GM18870 (cell line): Measurements from ENCODE around the gene SPINT2.
"Not testable (repeated sequence)": the region's sequence is repeated elsewhere in the genome, so short reads cannot be mapped to it uniquely, and the experiment has no call there.

Experiments used
- ATAC-seq: cut with Tn5 transposase; IDR thresholded peaks from one replicate; pipeline ENCODE4 v1.9.1; 2021; ENCODE audit warnings: moderate library complexity; ENCODE audit not compliant: unreplicated experiment

Gene SPINT2

DNA sequence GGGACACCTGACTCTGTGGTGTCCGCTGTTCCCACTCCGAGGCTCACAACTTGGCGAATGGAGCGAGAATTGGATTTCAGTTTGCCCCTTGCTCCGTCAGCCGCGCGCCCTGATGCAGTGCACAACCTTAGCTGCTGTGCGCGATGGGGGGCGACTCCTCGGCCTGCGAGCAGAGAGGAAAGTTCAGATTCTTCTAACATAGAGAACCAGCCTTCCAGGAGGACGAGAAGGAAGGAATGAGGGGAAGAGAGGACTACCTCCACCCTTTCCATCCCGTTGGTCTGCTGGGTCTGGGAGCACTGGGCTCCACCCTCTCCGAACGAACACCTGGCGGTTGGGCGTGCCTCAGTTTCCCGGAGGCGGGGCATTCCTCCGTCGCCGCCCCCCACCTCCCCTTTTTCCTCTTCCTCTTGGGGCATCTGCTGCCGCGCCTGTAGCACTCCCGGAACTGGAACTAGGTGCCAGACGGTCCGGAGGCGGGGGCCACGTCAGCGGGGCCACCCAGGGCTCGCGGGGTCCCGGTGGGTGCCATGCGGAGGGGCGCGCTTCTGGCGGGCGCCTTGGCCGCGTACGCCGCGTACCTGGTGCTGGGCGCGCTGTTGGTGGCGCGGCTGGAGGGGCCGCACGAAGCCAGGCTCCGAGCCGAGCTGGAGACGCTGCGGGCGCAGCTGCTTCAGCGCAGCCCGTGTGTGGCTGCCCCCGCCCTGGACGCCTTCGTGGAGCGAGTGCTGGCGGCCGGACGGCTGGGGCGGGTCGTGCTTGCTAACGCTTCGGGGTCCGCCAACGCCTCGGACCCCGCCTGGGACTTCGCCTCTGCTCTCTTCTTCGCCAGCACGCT, 55.3 kb downstream of the SPINT2 start, which contains the start of gene KCNK6:
KCNK6 (plus strand) TSS at position 425 of the 838 bp plus-strand sequence; CDS start at position 531, 106 bp downstream.
- no peak for ATAC-seq

DNA sequence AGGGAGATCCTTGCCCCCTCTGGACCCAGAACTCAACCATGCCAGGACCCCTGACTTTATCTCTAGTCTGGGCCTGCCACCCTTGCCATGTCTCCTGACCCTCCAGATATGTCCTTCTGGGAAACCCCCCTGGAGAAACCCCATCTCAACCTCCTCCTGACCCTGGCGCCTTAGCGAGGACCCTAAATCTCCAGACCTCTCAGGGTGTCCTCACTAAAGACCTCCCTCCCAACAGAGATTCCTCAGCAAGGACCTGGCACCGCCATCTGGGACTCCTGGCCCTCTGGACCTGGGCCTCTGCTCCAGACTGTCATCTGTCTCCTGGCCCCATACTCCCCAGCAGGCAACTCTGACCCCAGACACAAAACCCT, 56.6 kb downstream of the SPINT2 start:
- no peak for ATAC-seq

DNA sequence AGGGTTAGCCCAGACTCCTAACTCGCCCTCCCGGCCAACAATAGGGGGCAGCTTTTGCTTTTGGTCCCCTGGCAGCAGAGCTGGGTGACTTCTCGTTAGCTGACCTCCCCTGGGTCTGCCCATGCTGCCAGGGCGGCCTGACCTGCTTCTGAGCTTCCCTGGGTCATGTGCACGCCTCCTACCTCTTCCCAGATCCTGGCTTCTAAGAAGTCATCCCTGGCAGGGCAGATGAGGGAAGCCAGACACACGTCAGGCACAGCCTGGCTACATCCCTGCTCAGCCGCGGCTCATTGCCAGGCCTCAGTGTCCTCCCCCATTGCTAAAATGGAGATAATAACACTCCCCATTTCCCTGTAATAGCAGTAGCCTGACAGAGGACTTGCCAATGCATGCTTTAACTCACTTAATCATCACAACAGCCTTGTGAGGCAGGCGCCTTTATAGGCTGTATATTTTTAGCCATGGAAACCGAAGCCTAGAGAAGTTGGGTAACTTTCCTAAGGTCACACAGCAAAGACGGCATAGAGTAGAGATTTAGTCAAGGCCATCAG, 57.3 kb downstream of the SPINT2 start:
- ATAC-seq: no peak

DNA sequence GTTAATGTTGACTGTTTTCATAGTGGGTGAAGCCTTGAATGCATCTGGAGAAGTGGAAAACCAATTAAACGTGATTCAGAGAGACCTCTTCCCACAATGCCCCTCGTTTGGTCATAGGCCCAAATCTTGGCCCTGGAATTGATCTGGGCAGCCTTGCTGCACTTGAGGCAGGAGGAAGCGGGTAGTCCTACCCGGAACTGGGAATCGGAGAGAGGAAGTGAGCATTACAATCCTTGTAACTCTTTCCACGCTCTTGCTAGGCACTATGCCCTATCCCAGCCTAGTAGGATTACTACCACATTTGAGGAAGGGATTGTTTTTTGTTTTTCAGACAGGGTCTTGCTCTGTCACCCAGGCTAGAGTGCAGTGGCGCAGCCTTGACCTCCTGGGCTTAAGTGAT, 58.9 kb downstream of the SPINT2 start:
- no peak for ATAC-seq

DNA sequence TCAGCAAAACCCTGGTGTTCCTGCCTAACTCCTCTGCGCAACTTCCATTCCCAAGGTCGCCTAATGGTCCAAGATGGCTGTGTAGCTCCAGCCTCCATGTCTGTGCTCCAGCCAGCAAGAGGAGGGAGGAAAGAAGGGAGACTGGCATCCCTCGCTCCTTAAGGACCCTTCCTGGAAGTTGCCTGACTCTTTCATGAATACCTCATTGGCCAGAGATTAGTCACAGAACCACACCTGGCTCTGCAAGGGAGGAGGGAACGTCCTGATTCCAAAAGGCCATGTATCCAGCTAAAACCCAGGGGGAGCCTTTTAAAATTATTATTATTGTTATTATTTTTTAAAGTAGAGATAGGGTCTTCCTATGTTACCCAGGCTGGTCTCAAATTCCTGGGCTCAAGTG, 60.1 kb downstream of the SPINT2 start:
- ATAC-seq: no peak

DNA sequence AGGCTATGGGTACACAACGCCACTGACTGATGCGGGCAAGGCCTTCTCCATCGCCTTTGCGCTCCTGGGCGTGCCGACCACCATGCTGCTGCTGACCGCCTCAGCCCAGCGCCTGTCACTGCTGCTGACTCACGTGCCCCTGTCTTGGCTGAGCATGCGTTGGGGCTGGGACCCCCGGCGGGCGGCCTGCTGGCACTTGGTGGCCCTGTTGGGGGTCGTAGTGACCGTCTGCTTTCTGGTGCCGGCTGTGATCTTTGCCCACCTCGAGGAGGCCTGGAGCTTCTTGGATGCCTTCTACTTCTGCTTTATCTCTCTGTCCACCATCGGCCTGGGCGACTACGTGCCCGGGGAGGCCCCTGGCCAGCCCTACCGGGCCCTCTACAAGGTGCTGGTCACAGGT, 62.2 kb downstream of the SPINT2 start:
- no peak for ATAC-seq

DNA sequence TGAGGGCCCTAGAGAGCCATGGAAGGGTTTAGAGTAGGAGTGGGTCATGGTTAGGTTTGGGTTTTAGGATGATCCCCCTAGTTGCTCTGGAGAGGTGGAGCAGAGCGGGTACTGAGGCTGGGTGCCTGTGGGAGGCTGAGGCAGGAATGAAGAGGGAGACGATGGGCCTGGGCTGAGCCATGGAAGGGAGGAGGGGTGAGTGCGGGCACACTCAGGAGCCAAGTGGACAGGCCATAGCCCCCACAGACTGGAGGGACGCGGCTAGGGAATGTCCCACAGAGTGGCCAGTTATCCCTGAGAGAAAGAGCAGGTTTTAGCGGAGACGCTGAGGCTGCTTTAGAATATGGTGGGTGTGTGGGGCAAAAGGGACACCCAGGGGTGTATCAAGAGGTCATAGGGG, 65.3 kb downstream of the SPINT2 start:
- ATAC-seq: no peak

DNA sequence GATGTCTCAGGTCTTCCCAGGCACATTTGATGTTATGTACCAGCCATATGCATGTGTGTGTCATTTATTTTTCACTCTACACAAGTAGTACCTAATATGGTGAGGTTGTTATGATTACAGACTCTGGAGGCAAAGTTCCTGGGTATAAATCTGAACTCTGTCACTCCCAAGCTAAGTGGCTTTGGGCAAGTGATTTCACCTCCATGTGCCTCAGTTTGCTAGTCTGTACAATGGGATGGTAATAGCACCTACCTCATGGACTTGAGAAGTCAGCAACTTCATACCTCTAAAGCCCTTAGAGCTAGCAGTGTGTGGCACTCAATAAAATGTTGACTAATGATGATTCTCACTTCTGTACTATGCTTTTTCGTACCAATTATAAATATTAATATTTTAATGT, 67.4 kb downstream of the SPINT2 start:
- ATAC-seq: no peak

DNA sequence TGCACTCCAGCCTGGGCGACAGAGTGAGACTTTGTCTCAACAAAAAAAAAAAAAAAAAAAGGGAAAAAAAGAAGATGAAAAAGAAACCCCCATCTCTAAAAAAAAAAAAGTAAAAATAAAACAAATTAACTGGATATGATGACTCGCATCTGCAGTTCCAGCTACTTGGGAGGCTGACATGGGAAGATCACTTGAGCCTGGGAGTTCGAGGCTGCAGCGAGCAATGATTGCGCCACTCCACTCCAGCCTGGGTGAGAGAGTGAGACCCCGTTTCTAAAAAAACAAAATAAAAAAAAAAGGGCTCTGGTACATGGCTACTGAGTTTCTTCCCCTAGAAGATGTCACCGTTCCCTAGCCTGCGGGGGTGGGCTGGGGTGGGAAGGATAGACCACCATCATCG, 68.9 kb downstream of the SPINT2 start:
- no peak for ATAC-seq

DNA sequence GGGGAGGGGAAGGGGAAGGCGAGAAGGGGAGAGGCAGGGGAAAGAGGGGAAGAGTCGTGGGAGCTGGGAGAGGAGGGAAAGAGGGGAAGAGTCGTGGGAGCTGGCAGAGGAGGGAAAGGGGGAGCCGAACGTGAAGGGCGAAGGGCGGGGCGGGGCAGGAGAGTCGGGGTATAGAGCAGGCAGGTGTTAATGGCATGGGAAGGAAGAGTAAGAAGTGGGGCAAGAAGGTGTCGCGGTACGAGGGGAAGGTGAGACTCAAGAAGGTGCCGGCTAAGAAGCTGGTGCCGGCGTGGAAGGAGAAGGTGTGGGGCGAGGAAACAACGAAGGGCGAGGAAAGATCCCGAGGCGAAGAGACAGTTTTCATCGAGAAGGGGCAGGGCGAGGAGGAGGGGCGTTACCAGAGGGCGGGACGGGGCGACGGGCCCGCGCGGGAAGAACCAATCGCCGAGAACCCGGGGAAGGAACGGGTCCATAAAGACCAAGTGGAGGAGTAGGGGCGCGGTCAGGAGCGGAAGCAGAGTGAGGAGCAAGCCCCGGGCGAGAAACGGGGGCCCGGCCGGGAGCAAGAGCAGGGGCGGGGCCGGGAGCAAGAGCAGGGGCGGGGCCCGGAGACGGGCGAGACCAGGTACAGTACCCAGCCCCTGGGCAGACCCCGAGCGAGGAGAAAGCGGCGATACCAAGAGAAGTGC, 71.7 kb downstream of the SPINT2 start:
- ATAC-seq: peak; percentile 51

DNA sequence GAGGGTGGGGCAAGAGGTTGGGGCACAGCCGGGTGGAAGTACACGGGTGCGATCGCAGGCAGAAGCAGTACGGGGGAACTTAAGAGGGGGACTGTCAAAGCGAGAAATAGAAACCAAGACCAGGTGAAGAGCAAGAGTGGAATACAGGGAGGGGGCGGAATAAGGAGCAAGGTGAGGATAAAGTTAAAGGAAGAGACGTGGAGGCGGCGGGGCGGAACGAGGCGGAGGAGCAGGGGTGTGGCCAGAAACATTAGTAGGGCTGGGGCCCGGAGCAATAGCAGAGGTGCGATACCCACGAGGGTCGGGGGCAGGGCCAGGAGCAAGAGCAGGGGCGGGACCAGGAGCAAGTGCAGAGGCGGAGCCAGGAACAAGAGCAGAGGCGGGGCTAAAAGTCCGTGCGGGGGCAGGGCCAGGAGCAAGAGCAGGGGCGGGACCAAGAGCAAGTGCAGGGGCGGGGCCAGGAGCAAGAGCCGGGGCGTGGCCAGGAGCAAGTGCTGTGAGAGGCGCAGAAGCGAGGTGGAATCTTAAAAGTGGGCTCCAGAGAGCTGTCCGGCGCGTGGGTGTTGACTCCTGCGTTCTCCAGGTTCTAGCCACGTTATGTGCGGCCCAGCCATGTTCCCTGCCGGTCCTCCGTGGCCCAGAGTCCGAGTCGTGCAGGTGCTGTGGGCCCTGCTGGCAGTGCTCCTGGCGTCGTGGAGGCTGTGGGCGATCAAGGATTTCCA, 72.4 kb downstream of the SPINT2 start:
- ATAC-seq: peak; percentile 40

DNA sequence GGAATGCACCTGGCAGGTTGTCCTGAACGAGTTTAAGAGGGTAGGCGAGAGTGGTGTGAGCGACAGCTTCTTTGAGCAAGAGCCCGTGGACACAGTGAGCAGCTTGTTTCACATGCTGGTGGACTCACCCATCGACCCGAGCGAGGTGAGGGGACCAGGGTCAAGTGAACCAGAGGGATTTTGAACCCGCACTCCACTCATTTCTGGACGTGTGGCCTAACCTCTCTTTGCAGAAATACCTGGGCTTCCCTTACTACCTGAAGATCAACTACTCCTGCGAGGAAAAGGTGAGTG, 72.9 kb downstream of the SPINT2 start:
- ATAC-seq: no peak

DNA sequence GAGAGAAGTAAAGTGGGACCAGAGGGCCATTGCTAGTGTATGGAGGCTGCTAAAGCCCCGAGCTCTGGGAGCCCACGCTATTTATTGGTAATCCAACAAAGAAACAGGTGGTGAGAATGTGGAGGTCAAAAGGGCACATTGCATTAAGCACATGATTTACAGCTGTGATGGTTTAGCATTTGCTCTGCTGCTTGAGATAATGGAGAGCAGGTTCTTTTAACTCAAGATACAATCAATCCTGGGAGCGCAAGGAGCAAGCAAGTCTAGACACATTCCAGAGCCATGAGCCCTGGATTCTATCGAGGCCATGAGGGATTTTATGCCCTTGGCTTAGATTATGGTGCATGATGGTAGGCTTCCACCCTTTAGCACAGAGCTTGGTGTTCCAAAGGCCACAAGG, 74.6 kb downstream of the SPINT2 start:
- not testable (repeated sequence) for ATAC-seq

DNA sequence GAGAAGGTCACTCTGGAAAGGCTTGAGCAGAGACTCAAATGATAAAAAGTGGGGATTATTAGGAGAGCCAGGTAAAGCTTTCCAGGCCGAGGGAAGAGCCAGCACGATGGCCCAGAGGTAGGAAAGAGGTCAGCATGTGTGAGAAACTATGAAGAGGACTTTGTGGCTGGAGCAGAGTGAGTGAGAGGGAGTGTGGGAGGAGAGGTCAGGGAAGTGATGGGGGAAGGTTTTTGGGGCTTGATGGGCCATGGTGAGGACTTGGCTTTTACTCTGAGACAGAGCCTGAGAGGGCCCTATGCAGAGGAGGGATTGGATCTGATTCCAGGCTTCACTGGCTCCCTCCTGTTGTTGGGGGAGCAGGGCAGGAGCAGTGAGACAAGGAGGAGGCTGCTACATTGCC, 76.6 kb downstream of the SPINT2 start:
- ATAC-seq: no peak
